ENCODE data around the gene LSR.

Gene LSR

GRCh38 chr19:35297515-35297848, 48.7 kb downstream of the LSR start:
- Histone ChIP-seq H3K9me3 (ENCODE audit: control insufficient read depth, insufficient read depth, low read depth, low read length) (no peaks in the 10 kb centered on the region), H3K4me1 (ENCODE audit: control insufficient read depth, insufficient read depth, low read length) (no peaks in the 10 kb centered on the region), H3K36me3 (ENCODE audit: control insufficient read depth in 2 of 2, insufficient read depth in 1 of 2, low read length in 2 of 2) (no peaks in the 10 kb centered on the region; a peak in 1 of 3 replicates), H3K4me3 (ENCODE audit: low read depth, low read length) (no peak overlapping the region), H3K27ac (ENCODE audit: extremely low read depth, low read depth, low read length) (no peak overlapping the region)
- POLR2A ChIA-PET: no interaction called here
- CTCF ChIA-PET: no interaction called here
- TF ChIP-seq PRDM4 (tag by site-specific recombination; IDR thresholded peaks at IDR 0.05) (no peak), MZF1 (tag by site-specific recombination; IDR thresholded peaks at IDR 0.05; ENCODE audit: borderline replicate concordance) (no peak), TSHZ1 (tag by site-specific recombination; IDR thresholded peaks at IDR 0.05; ENCODE audit: borderline replicate concordance) (no peak), SETDB1 (IDR thresholded peaks at IDR 0.05; ENCODE audit: insufficient read length, low read length) (no peak), ZNF660 (tag by site-specific recombination; IDR thresholded peaks at IDR 0.05) (no peak), ZNF202 (tag by site-specific recombination; IDR thresholded peaks at IDR 0.05; ENCODE audit: borderline replicate concordance) (peak; percentile 13; the same call in 1 of the 2 replicates), BCL11B (tag by site-specific recombination; IDR thresholded peaks at IDR 0.05; ENCODE audit: low read depth) (no peak), HOXD13 (CRISPR knock-in tag; IDR thresholded peaks at IDR 0.05; ENCODE audit: borderline replicate concordance) (no peak), ZNF404 (tag by site-specific recombination; IDR thresholded peaks at IDR 0.05) (no peak), ZNF791 (tag by site-specific recombination; IDR thresholded peaks at IDR 0.05) (no peak), ZNF416 (tag by site-specific recombination; IDR thresholded peaks at IDR 0.05) (no peak; the same call in 1 of the 2 replicates), HOXA7 (CRISPR knock-in tag; IDR thresholded peaks at IDR 0.05; ENCODE audit: borderline replicate concordance) (no peak), REPIN1 (tag by site-specific recombination; IDR thresholded peaks at IDR 0.05; ENCODE audit: low read depth) (no peak), ATF2 (tag by site-specific recombination; IDR thresholded peaks at IDR 0.05; ENCODE audit: low read depth) (no peak), ZNF423 (tag by site-specific recombination; IDR thresholded peaks at IDR 0.05) (no peak), ZNF449 (tag by site-specific recombination; IDR thresholded peaks at IDR 0.05) (no peak), ZNF670 (tag by site-specific recombination; IDR thresholded peaks at IDR 0.05; ENCODE audit: low read depth) (peak; percentile 41), ZNF112 (tag by site-specific recombination; IDR thresholded peaks at IDR 0.05) (no peak; the same call in 1 of the 2 replicates), ZNF362 (tag by site-specific recombination; IDR thresholded peaks at IDR 0.05) (no peak), ZSCAN23 (tag by site-specific recombination; IDR thresholded peaks at IDR 0.05) (no peak), ZFP41 (tag by site-specific recombination; IDR thresholded peaks at IDR 0.05; ENCODE audit: borderline replicate concordance) (no peak), ZNF239 (tag by site-specific recombination; IDR thresholded peaks at IDR 0.05) (no peak; the same call in 1 of the 2 replicates), ZNF37A (tag by site-specific recombination; IDR thresholded peaks at IDR 0.05) (no peak), ZNF26 (tag by site-specific recombination; IDR thresholded peaks at IDR 0.05) (no peak), GFI1B (tag by site-specific recombination; IDR thresholded peaks at IDR 0.05) (no peak), PRDM1 (tag by site-specific recombination; IDR thresholded peaks at IDR 0.05) (no peak), TCF7L2 (IDR thresholded peaks at IDR 0.05; ENCODE audit: borderline replicate concordance, low read depth, low read length) (no peak), ZNF391 (tag by site-specific recombination; IDR thresholded peaks at IDR 0.05; ENCODE audit: borderline replicate concordance, low read depth) (0 out of 2 replicates have a peak, but pooled peaks have one; percentile 9), ZFHX2 (tag by site-specific recombination; conservative IDR thresholded peaks at IDR 0.05) (no peak)
